ENCODE data around the gene CBX7.
A peak's percentile ranks its signal among the peaks of the same experiment; 100 is the strongest.

Gene CBX7

DNA sequence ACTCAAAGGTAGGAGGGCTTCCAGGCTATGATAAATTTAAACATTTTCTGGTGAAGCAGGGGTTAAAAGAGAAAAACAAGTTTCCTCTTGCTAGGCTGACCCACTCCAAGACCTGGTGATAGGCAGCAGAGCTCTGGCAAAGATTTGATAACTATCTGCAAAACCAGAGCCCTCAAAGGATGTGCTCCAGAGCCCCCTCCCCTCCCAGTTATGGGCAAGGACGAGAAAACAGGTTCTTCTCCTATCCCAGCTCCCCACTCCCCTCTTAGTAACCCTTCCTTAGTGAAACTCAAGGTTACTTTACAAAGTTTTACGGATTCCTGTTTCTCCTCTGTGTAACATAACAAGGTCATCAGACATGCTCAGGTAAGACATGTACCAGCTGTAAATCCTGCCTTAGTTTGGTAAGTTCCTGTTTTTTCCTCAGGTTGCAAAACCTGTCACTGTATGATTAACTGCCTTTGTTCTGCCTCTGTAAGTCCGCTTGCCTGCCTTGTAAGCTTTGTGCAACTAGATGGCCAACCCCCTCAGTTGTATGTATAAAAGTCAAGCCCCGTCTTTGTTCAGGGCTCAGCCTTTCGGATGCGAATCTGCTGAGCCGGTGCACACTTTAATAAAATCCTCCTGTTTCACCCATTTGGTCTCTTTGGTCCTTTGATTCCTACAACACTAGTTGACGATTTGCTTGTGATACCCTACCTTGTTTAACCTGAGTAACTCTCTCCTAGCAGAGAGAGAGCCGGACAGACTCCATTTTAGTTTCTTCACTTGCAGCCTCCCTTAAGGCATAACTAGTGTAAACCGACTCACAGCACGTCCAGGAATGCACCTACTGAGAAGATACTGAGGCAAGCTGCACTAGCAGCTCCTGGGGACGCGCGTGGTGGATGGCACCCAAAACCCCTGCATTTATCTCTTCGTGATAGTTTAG, 41.6 kb downstream of the CBX7 start:
- H3K4me3 ChIP-seq (ENCODE audit: low read length), result no peak overlapping the region
- TF ChIP-seq ZNF274 (IDR thresholded peaks at IDR 0.05; ENCODE audit: low read depth, low read length), result no peak

DNA sequence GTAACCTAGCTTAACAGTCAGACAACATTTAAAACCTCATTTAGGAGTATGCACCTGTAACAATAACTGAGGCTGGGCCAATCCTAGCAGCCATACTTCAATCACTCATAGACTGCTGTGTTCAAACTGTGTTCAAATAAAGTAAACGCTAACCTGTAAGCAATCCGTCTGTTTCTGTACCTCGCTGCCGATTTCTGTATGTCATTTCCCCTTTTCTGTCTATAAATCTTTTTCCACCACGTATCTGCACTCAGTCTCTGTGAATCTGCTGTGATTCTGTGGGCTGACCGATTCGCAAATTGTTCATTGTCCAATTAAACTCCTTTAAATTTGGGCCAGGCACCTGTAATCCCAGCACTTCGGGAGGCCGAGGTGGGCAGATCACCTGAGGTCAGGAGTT, 43.1 kb downstream of the CBX7 start:
- no peak for TF ChIP-seq ZNF274 (IDR thresholded peaks at IDR 0.05; ENCODE audit: low read depth, low read length)
- H3K4me3 ChIP-seq (ENCODE audit: low read length), result no peak overlapping the region

DNA sequence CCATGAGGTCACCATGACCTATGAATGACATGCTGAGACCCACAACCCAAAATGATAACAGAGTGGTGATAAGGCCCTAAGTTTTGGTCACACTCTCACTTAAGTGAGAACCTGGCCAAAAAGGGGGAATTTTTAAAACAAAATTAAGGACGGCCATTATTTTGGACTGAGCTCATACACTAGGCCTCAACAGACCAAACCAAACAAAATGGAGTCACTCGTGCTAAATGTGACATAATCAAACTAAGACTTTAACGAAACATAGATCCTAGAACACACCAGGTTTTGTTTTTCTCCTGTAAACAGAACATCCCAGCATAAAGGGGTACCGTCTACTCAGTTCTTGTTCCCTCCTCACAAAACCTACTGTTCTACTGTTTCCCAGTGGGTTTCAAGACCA, 44.0 kb downstream of the CBX7 start:
- no peak for TF ChIP-seq ZNF274 (IDR thresholded peaks at IDR 0.05; ENCODE audit: low read depth, low read length)
- no peak overlapping the region for H3K4me3 ChIP-seq (ENCODE audit: low read length)

DNA sequence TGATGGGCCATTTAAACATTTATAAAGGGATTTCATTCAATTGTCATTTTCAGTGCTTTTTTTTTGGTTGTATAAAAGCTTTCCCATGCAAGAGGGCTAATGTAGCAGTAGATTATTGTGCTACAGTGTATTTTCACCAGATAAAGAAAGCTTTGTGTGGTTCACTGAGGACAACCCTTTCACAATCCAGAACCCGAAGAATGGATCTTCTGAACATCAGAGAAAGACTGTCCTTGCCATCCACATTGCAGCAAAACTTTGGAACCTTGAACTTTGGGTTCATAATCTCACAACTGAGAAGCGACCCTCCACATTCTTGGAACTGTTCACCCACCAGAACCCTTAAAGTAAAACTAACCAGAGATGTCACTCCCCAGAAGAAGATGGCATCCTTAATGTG, 46.2 kb downstream of the CBX7 start:
- TF ChIP-seq ZNF274 (IDR thresholded peaks at IDR 0.05; ENCODE audit: low read depth, low read length), result no peak

DNA sequence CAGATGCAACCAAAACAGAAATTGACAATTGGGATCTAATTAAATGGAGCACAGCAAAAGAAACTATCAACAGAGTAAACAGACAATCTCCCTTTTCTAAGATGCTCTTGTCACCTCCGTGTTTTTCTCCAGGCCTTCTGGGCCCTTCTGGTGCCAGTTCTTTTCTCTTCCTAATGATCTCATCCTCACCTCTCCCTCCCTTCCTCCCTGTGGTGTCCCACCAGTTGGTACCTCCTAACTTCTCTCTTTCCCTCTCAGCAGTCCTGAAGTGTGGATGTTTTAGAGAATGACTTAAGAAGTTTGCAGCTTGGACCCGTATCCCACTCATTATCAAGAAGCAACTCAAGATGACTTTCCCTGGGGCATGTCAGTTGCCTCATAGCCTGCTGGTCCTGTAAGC, 49.0 kb downstream of the CBX7 start:
- no peak for TF ChIP-seq ZNF274 (IDR thresholded peaks at IDR 0.05; ENCODE audit: low read depth, low read length)
- no peak overlapping the region for H3K4me3 ChIP-seq (ENCODE audit: low read length)

More for the DNA sequence above, 46.2 kb downstream of the CBX7 start:
- H3K4me3 ChIP-seq (ENCODE audit: low read length), result no peak overlapping the region

DNA sequence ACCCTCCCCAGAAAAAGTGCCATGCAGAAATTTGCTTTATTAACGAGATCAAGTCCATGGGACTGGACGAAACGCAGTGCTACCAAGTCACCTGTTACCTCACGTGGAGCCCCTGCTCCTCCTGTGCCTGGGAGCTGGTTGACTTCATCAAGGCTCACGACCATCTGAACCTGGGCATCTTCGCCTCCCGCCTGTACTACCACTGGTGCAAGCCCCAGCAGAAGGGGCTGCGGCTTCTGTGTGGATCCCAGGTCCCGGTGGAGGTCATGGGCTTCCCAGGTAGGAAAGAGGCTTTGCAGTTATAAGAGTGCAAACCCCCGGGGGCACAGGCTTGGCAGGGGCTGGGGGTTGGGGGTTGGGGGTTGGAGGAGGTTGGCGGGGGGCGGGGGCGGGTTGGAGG, 51.3 kb downstream of the CBX7 start:
- H3K4me3 ChIP-seq (ENCODE audit: low read length), result no peak overlapping the region

DNA sequence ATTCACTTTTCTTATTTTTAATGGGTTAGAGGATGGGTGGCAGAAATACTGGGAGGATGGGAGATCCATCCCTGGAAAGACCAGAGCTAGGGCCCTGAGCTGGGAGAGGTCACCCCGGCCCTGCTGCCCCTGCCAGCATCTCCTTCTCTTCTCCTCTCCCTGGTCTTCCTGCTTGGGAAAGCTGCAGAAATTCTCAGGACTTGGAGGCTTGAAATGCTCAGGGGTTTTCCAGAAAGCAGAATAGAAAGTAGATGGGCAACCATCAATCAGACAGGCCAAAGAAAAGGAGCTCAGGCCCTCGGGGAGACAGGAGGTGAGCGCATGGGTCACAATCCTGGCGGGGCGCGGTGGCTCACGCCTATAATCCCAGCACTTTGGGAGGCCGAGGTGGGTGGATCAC, 53.9 kb downstream of the CBX7 start:
- H3K4me3 ChIP-seq (ENCODE audit: low read length), result no peak overlapping the region; the same call in 1 of the 2 replicates
- TF ChIP-seq ZNF274 (IDR thresholded peaks at IDR 0.05; ENCODE audit: low read depth, low read length), result no peak

More for the DNA sequence above, 51.3 kb downstream of the CBX7 start:
- no peak for TF ChIP-seq ZNF274 (IDR thresholded peaks at IDR 0.05; ENCODE audit: low read depth, low read length)

DNA sequence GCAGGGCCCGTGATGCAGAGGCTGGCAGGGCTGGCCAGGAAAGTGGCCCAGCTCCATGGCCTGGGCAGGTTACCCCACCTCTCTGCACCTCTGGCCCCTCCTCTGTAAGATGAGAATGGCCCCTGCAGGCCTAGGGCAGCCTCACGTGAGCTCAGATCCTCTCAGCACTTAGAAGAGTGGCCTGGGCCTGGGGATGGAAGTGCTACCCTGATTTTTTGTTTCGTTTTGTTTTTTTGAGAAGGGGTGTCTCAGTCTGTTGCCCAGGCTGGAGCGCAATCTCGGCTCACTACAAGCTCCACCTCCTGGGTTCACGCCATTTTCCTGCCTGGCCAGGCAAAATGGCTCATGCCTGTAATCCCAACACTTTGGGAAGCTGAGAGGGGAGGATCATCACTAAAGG, 54.5 kb downstream of the CBX7 start:
- peak overlapping the region; percentile 50; the same call in 1 of the 2 replicates for H3K4me3 ChIP-seq (ENCODE audit: low read length)
- no peak for TF ChIP-seq ZNF274 (IDR thresholded peaks at IDR 0.05; ENCODE audit: low read depth, low read length)

DNA sequence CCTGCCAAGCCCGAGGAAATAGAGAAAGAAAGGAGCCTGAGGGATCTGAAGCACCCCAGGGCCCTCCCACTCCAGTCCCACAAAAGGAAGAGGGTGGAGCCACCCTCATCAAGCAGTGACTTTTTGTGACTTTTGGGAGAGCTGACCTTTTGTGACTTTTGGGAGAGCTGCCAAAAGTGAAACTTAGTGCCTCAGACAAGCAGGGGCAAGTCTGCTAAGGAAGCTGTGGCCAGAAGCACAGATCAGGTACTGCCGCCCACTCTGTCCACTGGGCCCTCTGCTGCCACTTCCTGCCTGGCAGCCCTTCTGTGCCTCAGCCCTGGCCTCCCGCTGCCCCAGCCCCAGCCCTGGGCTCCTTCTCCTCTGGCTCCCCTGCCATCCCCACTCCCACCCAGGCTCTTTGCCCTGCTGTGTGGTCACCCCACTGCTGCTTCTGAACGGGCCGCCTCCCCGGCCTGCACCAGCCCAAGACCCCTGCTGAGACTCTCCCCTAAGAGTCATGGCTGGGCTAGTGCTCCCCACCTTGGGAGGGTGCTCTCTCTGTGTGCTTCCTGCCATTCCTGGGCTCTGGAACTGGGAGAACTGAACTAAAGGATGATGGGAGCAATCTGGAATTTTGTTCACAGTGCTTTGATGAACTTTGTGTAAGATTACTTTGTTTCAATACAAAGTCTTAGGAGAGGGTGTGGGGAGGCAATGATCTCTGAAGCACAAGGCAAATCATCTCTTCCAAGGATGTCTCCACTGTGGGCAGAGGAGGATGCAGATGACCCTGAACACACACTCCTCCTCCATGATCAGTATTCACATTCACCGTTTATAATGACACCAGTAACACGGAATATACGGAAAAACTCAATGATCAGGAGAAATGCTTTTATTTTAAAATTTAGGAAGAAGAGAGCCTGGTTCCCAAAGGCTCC, 55.1 kb downstream of the CBX7 start, which contains the start of gene APOBEC3H:
Gene APOBEC3H (plus strand): TSS at position 147 of the 923 bp plus-strand sequence. CDS start 3,035 bp downstream, outside the sequence.
- H3K4me3 ChIP-seq (ENCODE audit: low read length), result peak within 1 kb of the TSS; percentile 50; the same call in 1 of the 2 replicates
- no peak for TF ChIP-seq ZNF274 (IDR thresholded peaks at IDR 0.05; ENCODE audit: low read depth, low read length)

DNA sequence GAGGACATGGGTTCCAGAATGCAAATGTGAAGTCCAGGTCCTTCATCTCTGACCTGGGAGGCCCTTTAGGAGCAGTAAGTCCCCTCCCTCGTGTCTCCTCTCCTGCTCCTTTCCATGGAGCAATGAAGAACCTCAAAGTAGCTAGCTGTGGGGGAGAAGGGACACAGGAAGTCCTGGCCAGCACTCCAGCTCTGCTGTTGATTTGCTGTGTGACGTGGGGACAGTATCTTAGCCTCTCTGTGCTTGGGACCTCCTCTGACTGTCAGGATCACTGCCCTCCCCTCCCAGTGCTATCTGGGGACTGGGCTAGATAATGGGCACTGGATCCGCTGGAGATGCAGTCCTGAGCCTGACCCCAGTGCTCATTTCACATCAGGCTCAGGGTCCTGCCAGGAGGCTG, 56.5 kb downstream of the CBX7 start:
- no peak for TF ChIP-seq ZNF274 (IDR thresholded peaks at IDR 0.05; ENCODE audit: low read depth, low read length)

DNA sequence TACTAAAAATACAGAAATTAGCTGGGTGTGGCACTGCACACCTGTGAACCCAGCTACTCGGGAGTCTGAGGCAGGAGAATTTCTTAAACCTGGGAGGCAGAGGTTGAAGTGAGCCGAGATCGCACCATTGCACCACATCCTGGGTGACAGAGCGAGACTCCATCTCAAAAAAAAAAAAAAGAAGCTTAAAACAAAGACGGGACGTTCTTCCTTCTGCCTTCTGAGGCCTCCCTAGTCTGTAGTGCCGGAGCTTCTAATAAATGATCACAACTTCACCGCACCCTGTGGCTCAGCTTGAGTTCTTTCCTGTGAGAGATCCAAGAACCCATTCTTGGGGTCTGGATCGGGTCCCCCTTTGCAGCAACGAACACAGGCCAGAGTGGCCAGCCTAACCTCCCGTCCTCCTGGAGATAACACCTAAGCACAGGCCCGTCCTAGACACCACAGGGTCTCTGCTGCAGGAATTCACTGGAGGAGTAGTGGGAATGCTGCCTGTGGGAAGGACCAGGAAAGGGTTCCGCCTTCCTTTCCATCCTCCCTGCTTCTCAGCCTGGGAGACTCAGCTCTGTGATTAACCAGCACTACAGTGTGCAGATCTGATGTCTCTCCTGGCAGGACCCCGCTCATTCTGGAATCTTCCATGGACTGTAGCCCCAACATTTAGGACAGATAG, 57.6 kb downstream of the CBX7 start:
- no peak overlapping the region for H3K4me3 ChIP-seq (ENCODE audit: low read length)
- no peak for TF ChIP-seq ZNF274 (IDR thresholded peaks at IDR 0.05; ENCODE audit: low read depth, low read length)

More for the DNA sequence above, 56.5 kb downstream of the CBX7 start:
- H3K4me3 ChIP-seq (ENCODE audit: low read length), result no peak overlapping the region

DNA sequence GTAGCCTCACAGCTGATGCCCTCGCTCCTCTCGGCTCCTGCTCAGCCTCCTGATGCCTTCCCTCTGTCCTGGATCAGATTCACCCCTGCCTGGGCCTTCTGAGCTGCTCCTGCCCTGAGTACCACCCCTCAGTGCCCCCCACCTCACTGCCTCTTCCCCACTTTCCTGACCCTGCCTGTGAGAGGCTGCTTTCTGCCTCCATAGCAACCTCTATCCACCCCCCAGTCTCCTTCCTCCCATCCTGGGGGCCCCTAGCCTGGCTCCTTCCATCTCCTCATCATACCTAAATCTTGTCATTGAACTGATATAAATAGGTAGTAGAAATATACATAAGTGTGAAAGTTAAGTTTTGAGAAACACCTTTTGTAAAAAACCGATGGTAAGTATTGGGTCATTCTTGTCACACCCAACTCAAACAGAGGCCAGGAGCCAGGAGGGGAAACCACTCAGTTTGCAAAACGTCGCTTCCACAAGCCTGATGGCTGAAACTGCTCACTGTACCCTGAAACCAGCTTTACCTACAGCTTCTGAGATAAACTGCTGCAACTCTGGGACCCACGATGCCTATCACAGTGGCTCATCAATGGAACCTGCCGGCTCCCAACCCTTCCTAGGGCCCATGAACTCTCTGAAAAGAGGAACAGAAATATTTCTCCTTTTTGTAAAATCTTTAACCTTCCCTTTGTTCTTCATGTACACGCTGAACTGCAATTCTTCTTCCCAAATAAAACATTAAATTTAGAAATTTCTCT, 60.2 kb downstream of the CBX7 start:
- no peak overlapping the region for H3K4me3 ChIP-seq (ENCODE audit: low read length)
- TF ChIP-seq ZNF274 (IDR thresholded peaks at IDR 0.05; ENCODE audit: low read depth, low read length), result no peak

Measured in GM08714 (cell line).